Measurements from ENCODE around the gene CD34.

Gene CD34

GRCh38 chr1:207954104-207954503, 43.2 kb upstream of the CD34 start:
- no peaks in the 10 kb centered on the region for H3K9me2 ChIP-seq (ENCODE audit: low read depth, low read length)
- H3K4me3 ChIP-seq (ENCODE audit: low read depth, low read length, poor library complexity, severe bottlenecking): no peak overlapping the region
- no peaks in the 10 kb centered on the region for H3K36me3 ChIP-seq (ENCODE audit: insufficient read depth, low read length)
- TF ChIP-seq, protein P1, sequence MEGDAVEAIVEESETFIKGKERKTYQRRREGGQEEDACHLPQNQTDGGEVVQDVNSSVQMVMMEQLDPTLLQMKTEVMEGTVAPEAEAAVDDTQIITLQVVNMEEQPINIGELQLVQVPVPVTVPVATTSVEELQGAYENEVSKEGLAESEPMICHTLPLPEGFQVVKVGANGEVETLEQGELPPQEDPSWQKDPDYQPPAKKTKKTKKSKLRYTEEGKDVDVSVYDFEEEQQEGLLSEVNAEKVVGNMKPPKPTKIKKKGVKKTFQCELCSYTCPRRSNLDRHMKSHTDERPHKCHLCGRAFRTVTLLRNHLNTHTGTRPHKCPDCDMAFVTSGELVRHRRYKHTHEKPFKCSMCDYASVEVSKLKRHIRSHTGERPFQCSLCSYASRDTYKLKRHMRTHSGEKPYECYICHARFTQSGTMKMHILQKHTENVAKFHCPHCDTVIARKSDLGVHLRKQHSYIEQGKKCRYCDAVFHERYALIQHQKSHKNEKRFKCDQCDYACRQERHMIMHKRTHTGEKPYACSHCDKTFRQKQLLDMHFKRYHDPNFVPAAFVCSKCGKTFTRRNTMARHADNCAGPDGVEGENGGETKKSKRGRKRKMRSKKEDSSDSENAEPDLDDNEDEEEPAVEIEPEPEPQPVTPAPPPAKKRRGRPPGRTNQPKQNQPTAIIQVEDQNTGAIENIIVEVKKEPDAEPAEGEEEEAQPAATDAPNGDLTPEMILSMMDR (IDR thresholded peaks at IDR 0.05; ENCODE audit: low read length): no peak
- TF ChIP-seq EZH2 (IDR thresholded peaks at IDR 0.05; ENCODE audit: borderline replicate concordance, low read length): no peak
- H3K27ac ChIP-seq (ENCODE audit: low read depth, low read length, poor library complexity, severe bottlenecking): no peak overlapping the region
- H3F3A ChIP-seq (ENCODE audit: insufficient read depth, low read length): no peaks in the 10 kb centered on the region
- no peaks in the 10 kb centered on the region for H3K9me3 ChIP-seq (ENCODE audit: low read length)
- H3K4me2 ChIP-seq (ENCODE audit: low read length): no peak overlapping the region
- peaks cover 6% of the 10 kb centered on the region for H3K4me1 ChIP-seq (ENCODE audit: insufficient read depth, low read length, severe bottlenecking)
- no peak overlapping the region for H2AFZ ChIP-seq (ENCODE audit: low read length)
- H3K27me3 ChIP-seq (ENCODE audit: insufficient read depth, low read length): 0 out of 2 replicates have a peak, but pooled peaks cover 5% of the 10 kb centered on the region
- no peaks in the 10 kb centered on the region for H3K79me2 ChIP-seq (ENCODE audit: insufficient read depth, low read length)
- no peaks in the 10 kb centered on the region for H4K20me1 ChIP-seq (ENCODE audit: insufficient read depth, low read length)
- H3K9ac ChIP-seq (ENCODE audit: low read length): no peak overlapping the region

DNA sequence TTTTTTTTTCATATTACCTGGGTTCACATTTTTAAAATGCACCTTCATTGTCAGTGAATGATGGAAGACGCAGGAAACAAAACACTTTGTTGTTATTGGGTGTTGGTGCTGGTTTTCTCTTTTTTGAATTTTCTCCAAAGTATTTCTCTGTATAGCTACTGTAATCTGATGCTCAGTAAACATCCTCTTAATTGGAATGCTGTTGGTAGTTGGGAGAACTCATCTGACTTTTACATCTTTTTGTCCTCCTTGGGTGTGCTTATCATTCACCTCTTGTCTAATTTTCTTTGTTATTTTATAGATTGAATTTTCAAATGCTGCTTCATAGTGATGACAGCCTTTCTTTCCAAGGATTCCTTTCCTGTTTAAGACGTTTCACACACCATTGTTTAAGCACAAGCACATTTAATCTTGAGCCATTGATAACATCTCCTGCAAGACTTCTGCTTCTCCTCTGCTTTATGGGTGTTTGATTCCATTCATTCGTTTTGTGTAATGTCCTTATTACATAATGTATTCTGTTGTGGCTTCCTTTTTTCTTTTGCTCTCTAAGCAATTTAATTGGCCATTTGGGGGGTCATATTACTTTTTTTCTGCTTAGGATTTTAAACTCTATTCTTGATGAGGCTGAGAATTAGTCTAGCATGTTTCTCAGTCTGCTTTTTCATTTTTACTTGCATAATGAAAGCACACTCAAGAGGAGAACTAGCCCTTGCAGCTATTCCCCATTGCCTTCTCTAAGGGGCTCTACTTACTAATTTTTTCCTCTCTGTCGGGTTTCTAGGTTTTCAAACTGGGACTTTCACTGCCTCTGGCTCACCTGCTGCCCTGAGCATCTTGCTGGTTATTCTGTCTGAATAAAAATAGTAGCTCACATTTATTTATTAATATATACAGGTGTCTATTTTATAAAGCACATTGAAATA, 42.0 kb upstream of the CD34 start:
- no peak overlapping the region for H3K9ac ChIP-seq (ENCODE audit: low read length)
- TF ChIP-seq, protein P1 (IDR thresholded peaks at IDR 0.05; ENCODE audit: low read length): no peak
- TF ChIP-seq EZH2 (IDR thresholded peaks at IDR 0.05; ENCODE audit: borderline replicate concordance, low read length): no peak
- no peak overlapping the region for H3K4me3 ChIP-seq (ENCODE audit: low read depth, low read length, poor library complexity, severe bottlenecking)
- H4K20me1 ChIP-seq (ENCODE audit: insufficient read depth, low read length): no peaks in the 10 kb centered on the region
- H3K4me2 ChIP-seq (ENCODE audit: low read length): no peak overlapping the region
- H3K27me3 ChIP-seq (ENCODE audit: insufficient read depth, low read length): 0 out of 2 replicates have a peak, but pooled peaks cover 5% of the 10 kb centered on the region
- no peaks in the 10 kb centered on the region for H3F3A ChIP-seq (ENCODE audit: insufficient read depth, low read length)
- peaks cover 6% of the 10 kb centered on the region for H3K4me1 ChIP-seq (ENCODE audit: insufficient read depth, low read length, severe bottlenecking)
- H3K27ac ChIP-seq (ENCODE audit: low read depth, low read length, poor library complexity, severe bottlenecking): no peak overlapping the region
- H3K79me2 ChIP-seq (ENCODE audit: insufficient read depth, low read length): no peaks in the 10 kb centered on the region
- H3K36me3 ChIP-seq (ENCODE audit: insufficient read depth, low read length): no peaks in the 10 kb centered on the region
- H3K9me2 ChIP-seq (ENCODE audit: low read depth, low read length): no peaks in the 10 kb centered on the region
- no peaks in the 10 kb centered on the region for H3K9me3 ChIP-seq (ENCODE audit: low read length)
- H2AFZ ChIP-seq (ENCODE audit: low read length): no peak overlapping the region

DNA sequence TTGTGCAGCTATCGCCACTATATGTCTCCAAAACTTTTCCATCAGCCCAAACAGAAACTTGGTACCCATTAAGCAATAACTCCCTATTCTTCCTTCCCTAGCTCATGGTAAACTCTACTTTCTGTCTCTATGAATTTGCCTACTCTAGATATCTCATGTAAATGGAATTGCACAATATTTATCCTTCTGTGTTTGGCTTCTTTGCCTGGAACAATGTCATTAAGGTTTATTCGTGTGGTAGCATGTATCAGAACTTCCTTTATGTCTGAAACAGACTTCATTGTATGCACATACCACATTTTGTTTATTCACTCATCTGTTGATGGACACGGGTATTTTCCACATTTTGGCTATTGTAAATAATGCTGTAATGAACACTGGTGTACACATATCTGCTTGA, 40.7 kb upstream of the CD34 start:
- Histone ChIP-seq H3K9ac (ENCODE audit: low read length) (no peak overlapping the region), H3K27me3 (ENCODE audit: insufficient read depth, low read length) (0 out of 2 replicates have a peak, but pooled peaks cover 5% of the 10 kb centered on the region), H3K4me3 (ENCODE audit: low read depth, low read length, poor library complexity, severe bottlenecking) (no peak overlapping the region), H3K79me2 (ENCODE audit: insufficient read depth, low read length) (no peaks in the 10 kb centered on the region), H3K9me2 (ENCODE audit: low read depth, low read length) (no peaks in the 10 kb centered on the region), H2AFZ (ENCODE audit: low read length) (no peak overlapping the region), H3F3A (ENCODE audit: insufficient read depth, low read length) (no peaks in the 10 kb centered on the region), H4K20me1 (ENCODE audit: insufficient read depth, low read length) (no peaks in the 10 kb centered on the region), H3K27ac (ENCODE audit: low read depth, low read length, poor library complexity, severe bottlenecking) (no peak overlapping the region), H3K36me3 (ENCODE audit: insufficient read depth, low read length) (no peaks in the 10 kb centered on the region), H3K4me1 (ENCODE audit: insufficient read depth, low read length, severe bottlenecking) (peaks cover 6% of the 10 kb centered on the region), H3K9me3 (ENCODE audit: low read length) (no peaks in the 10 kb centered on the region), H3K4me2 (ENCODE audit: low read length) (no peak overlapping the region)
- TF ChIP-seq, protein P1 (IDR thresholded peaks at IDR 0.05; ENCODE audit: low read length): no peak
- TF ChIP-seq EZH2 (IDR thresholded peaks at IDR 0.05; ENCODE audit: borderline replicate concordance, low read length): no peak
